Measurements from ENCODE around the gene MRPL21. TPM values are rescaled to one million over a fixed set of nuclear protein-coding genes. Genes with fewer than 3 reads are reported as not detected.

The MRPL21 gene
- total RNA-seq, 1 experiment from 2014 or later = 82.3 TPM

- no peak overlapping the region for H3K27ac Mint-ChIP-seq
- CTCF ChIA-PET = no interaction called here
- DNase-seq (ENCODE audit: low spot score) (no peak), ATAC-seq (no peak)
- H3K36me3 Mint-ChIP-seq = peaks cover 62% of the 10 kb centered on the region
- no peaks in the 10 kb centered on the region for H3K4me1 Mint-ChIP-seq
- no peaks in the 10 kb centered on the region for H3K27me3 Mint-ChIP-seq (ENCODE audit: low read depth)
- TF ChIP-seq SMAD3 (CRISPR knock-in tag; IDR thresholded peaks at IDR 0.05; ENCODE audit: borderline replicate concordance) (no peak), SP1 (CRISPR knock-in tag; conservative IDR thresholded peaks at IDR 0.05) (no peak), FOXJ3 (CRISPR knock-in tag; IDR thresholded peaks at IDR 0.05; ENCODE audit: borderline replicate concordance) (no peak), ZNF263 (CRISPR knock-in tag; IDR thresholded peaks at IDR 0.05; ENCODE audit: low read depth) (no peak), ETV6 (CRISPR knock-in tag; IDR thresholded peaks at IDR 0.05) (no peak), GTF2I (CRISPR knock-in tag; conservative IDR thresholded peaks at IDR 0.05) (no peak)
- TF ChIP-seq, protein P1, sequence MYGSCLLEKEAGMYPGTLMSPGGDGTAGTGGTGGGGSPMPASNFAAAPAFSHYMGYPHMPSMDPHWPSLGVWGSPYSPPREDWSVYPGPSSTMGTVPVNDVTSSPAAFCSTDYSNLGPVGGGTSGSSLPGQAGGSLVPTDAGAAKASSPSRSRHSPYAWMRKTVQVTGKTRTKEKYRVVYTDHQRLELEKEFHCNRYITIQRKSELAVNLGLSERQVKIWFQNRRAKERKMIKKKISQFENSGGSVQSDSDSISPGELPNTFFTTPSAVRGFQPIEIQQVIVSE (CRISPR knock-in tag; IDR thresholded peaks at IDR 0.05; ENCODE audit: borderline replicate concordance) = no peak
- TF ChIP-seq, protein P2, sequence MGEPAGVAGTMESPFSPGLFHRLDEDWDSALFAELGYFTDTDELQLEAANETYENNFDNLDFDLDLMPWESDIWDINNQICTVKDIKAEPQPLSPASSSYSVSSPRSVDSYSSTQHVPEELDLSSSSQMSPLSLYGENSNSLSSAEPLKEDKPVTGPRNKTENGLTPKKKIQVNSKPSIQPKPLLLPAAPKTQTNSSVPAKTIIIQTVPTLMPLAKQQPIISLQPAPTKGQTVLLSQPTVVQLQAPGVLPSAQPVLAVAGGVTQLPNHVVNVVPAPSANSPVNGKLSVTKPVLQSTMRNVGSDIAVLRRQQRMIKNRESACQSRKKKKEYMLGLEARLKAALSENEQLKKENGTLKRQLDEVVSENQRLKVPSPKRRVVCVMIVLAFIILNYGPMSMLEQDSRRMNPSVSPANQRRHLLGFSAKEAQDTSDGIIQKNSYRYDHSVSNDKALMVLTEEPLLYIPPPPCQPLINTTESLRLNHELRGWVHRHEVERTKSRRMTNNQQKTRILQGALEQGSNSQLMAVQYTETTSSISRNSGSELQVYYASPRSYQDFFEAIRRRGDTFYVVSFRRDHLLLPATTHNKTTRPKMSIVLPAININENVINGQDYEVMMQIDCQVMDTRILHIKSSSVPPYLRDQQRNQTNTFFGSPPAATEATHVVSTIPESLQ (CRISPR knock-in tag; IDR thresholded peaks at IDR 0.05) = no peak
- TF ChIP-seq, protein P3, sequence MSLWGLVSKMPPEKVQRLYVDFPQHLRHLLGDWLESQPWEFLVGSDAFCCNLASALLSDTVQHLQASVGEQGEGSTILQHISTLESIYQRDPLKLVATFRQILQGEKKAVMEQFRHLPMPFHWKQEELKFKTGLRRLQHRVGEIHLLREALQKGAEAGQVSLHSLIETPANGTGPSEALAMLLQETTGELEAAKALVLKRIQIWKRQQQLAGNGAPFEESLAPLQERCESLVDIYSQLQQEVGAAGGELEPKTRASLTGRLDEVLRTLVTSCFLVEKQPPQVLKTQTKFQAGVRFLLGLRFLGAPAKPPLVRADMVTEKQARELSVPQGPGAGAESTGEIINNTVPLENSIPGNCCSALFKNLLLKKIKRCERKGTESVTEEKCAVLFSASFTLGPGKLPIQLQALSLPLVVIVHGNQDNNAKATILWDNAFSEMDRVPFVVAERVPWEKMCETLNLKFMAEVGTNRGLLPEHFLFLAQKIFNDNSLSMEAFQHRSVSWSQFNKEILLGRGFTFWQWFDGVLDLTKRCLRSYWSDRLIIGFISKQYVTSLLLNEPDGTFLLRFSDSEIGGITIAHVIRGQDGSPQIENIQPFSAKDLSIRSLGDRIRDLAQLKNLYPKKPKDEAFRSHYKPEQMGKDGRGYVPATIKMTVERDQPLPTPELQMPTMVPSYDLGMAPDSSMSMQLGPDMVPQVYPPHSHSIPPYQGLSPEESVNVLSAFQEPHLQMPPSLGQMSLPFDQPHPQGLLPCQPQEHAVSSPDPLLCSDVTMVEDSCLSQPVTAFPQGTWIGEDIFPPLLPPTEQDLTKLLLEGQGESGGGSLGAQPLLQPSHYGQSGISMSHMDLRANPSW (CRISPR knock-in tag; conservative IDR thresholded peaks at IDR 0.05; ENCODE audit: low read depth) = no peak
- TF ChIP-seq, protein P4, sequence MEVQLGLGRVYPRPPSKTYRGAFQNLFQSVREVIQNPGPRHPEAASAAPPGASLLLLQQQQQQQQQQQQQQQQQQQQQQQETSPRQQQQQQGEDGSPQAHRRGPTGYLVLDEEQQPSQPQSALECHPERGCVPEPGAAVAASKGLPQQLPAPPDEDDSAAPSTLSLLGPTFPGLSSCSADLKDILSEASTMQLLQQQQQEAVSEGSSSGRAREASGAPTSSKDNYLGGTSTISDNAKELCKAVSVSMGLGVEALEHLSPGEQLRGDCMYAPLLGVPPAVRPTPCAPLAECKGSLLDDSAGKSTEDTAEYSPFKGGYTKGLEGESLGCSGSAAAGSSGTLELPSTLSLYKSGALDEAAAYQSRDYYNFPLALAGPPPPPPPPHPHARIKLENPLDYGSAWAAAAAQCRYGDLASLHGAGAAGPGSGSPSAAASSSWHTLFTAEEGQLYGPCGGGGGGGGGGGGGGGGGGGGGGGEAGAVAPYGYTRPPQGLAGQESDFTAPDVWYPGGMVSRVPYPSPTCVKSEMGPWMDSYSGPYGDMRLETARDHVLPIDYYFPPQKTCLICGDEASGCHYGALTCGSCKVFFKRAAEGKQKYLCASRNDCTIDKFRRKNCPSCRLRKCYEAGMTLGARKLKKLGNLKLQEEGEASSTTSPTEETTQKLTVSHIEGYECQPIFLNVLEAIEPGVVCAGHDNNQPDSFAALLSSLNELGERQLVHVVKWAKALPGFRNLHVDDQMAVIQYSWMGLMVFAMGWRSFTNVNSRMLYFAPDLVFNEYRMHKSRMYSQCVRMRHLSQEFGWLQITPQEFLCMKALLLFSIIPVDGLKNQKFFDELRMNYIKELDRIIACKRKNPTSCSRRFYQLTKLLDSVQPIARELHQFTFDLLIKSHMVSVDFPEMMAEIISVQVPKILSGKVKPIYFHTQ (CRISPR knock-in tag; IDR thresholded peaks at IDR 0.05) = no peak
- TF ChIP-seq, protein P5, sequence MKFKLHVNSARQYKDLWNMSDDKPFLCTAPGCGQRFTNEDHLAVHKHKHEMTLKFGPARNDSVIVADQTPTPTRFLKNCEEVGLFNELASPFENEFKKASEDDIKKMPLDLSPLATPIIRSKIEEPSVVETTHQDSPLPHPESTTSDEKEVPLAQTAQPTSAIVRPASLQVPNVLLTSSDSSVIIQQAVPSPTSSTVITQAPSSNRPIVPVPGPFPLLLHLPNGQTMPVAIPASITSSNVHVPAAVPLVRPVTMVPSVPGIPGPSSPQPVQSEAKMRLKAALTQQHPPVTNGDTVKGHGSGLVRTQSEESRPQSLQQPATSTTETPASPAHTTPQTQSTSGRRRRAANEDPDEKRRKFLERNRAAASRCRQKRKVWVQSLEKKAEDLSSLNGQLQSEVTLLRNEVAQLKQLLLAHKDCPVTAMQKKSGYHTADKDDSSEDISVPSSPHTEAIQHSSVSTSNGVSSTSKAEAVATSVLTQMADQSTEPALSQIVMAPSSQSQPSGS (CRISPR knock-in tag; IDR thresholded peaks at IDR 0.05; ENCODE audit: borderline replicate concordance, low read depth) = no peak
- POLR2A ChIA-PET = no interaction called here
- H3K4me3 Mint-ChIP-seq = no peak overlapping the region
- no peaks in the 10 kb centered on the region for H3K9me3 Mint-ChIP-seq
Observed at GRCh38 chr11:68914761-68915160, 11.1 kb upstream of the MRPL21 start.

GRCh38 chr11:68913188-68913587 is 9.6 kb upstream of the MRPL21 start:
- no peak overlapping the region for H3K4me3 Mint-ChIP-seq
- H3K9me3 Mint-ChIP-seq = no peaks in the 10 kb centered on the region
- POLR2A ChIA-PET = no interaction called here
- H3K36me3 Mint-ChIP-seq = peaks cover 58% of the 10 kb centered on the region
- CTCF ChIA-PET = no interaction called here
- no peaks in the 10 kb centered on the region for H3K27me3 Mint-ChIP-seq (ENCODE audit: low read depth)
- no peak overlapping the region for H3K27ac Mint-ChIP-seq
- ATAC-seq (no peak), DNase-seq (ENCODE audit: low spot score) (no peak)
- H3K4me1 Mint-ChIP-seq = no peaks in the 10 kb centered on the region
- TF ChIP-seq, protein P6, sequence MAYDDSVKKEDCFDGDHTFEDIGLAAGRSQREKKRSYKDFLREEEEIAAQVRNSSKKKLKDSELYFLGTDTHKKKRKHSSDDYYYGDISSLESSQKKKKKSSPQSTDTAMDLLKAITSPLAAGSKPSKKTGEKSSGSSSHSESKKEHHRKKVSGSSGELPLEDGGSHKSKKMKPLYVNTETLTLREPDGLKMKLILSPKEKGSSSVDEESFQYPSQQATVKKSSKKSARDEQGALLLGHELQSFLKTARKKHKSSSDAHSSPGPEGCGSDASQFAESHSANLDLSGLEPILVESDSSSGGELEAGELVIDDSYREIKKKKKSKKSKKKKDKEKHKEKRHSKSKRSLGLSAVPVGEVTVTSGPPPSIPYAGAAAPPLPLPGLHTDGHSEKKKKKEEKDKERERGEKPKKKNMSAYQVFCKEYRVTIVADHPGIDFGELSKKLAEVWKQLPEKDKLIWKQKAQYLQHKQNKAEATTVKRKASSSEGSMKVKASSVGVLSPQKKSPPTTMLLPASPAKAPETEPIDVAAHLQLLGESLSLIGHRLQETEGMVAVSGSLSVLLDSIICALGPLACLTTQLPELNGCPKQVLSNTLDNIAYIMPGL (CRISPR knock-in tag; IDR thresholded peaks at IDR 0.05) = no peak
- TF ChIP-seq, protein P7, sequence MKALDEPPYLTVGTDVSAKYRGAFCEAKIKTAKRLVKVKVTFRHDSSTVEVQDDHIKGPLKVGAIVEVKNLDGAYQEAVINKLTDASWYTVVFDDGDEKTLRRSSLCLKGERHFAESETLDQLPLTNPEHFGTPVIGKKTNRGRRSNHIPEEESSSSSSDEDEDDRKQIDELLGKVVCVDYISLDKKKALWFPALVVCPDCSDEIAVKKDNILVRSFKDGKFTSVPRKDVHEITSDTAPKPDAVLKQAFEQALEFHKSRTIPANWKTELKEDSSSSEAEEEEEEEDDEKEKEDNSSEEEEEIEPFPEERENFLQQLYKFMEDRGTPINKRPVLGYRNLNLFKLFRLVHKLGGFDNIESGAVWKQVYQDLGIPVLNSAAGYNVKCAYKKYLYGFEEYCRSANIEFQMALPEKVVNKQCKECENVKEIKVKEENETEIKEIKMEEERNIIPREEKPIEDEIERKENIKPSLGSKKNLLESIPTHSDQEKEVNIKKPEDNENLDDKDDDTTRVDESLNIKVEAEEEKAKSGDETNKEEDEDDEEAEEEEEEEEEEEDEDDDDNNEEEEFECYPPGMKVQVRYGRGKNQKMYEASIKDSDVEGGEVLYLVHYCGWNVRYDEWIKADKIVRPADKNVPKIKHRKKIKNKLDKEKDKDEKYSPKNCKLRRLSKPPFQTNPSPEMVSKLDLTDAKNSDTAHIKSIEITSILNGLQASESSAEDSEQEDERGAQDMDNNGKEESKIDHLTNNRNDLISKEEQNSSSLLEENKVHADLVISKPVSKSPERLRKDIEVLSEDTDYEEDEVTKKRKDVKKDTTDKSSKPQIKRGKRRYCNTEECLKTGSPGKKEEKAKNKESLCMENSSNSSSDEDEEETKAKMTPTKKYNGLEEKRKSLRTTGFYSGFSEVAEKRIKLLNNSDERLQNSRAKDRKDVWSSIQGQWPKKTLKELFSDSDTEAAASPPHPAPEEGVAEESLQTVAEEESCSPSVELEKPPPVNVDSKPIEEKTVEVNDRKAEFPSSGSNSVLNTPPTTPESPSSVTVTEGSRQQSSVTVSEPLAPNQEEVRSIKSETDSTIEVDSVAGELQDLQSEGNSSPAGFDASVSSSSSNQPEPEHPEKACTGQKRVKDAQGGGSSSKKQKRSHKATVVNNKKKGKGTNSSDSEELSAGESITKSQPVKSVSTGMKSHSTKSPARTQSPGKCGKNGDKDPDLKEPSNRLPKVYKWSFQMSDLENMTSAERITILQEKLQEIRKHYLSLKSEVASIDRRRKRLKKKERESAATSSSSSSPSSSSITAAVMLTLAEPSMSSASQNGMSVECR (CRISPR knock-in tag; IDR thresholded peaks at IDR 0.05; ENCODE audit: borderline replicate concordance) = no peak
- TF ChIP-seq IRF1 (CRISPR knock-in tag; IDR thresholded peaks at IDR 0.05) = no peak
- TF ChIP-seq GABPB1 (CRISPR knock-in tag; IDR thresholded peaks at IDR 0.05) = no peak
- TF ChIP-seq ZSCAN18 (CRISPR knock-in tag; IDR thresholded peaks at IDR 0.05) = no peak
